Measurements from ENCODE around the gene LRRC26. TPM values are rescaled to one million over a fixed set of nuclear protein-coding genes. Genes with fewer than 3 reads are reported as not detected.

Gene LRRC26
- total RNA-seq, 1 donor from 2014 or later = not detected

DNA sequence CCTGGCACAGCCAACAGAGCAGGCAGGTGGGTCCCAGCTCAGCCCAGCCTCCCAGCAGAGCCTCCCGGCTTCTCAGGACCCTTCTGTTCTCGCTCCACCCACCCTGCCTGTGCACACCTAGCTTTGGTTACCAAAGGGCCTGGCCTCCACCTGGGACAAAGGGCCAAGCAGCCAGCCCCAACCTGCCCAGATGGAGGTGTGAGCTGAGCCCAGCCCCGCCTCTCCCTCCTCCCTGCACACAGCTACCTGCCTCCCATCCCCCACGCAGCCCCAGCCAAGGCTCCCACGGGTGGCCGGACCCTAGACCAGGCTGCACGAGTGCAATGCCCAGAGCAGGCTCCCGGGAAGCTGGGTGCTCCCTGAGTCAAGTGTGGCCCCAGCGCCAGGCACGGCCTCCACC lies 25.1 kb upstream of the LRRC26 start:
- H3K9me3 ChIP-seq = no peaks in the 10 kb centered on the region
- intact Hi-C loops (cut with DNase I) = no loop called here
- DNase-seq (no peak), ATAC-seq (no peak)
- peaks cover 34% of the 10 kb centered on the region for H3K4me1 ChIP-seq
- TF ChIP-seq, protein P1, sequence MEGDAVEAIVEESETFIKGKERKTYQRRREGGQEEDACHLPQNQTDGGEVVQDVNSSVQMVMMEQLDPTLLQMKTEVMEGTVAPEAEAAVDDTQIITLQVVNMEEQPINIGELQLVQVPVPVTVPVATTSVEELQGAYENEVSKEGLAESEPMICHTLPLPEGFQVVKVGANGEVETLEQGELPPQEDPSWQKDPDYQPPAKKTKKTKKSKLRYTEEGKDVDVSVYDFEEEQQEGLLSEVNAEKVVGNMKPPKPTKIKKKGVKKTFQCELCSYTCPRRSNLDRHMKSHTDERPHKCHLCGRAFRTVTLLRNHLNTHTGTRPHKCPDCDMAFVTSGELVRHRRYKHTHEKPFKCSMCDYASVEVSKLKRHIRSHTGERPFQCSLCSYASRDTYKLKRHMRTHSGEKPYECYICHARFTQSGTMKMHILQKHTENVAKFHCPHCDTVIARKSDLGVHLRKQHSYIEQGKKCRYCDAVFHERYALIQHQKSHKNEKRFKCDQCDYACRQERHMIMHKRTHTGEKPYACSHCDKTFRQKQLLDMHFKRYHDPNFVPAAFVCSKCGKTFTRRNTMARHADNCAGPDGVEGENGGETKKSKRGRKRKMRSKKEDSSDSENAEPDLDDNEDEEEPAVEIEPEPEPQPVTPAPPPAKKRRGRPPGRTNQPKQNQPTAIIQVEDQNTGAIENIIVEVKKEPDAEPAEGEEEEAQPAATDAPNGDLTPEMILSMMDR (IDR thresholded peaks at IDR 0.05) = no peak
- no peak overlapping the region for H3K4me3 ChIP-seq
- no peaks in the 10 kb centered on the region for H3K27me3 ChIP-seq
- H3K36me3 ChIP-seq = peaks cover 22% of the 10 kb centered on the region
- no peak overlapping the region for H3K27ac ChIP-seq

DNA sequence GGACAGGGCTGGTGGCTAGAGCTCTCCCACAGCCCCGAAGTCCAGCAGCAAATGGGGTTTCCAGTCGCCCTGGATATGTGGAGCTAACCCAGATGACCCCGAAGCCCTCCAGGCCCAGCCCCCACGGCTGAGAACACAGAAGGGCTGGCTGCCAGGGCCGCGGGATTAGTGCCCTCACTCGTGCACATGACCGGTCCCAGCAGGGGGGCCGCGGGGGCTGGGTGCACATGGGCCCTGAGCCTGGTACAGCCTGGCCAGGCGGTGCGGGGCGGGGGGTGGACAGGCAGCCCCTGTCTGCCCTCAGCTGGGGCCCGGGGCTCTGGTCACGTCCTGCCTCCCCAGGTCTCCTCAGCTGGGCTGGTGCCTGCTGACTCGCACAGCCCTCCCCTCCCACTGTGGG lies 24.5 kb upstream of the LRRC26 start:
- Histone ChIP-seq H3K27ac (no peak overlapping the region), H3K27me3 (no peaks in the 10 kb centered on the region), H3K36me3 (peaks cover 24% of the 10 kb centered on the region), H3K4me1 (peaks cover 34% of the 10 kb centered on the region), H3K9me3 (no peaks in the 10 kb centered on the region), H3K4me3 (no peak overlapping the region)
- TF ChIP-seq, protein P1 (IDR thresholded peaks at IDR 0.05) = no peak
- intact Hi-C loops (cut with DNase I) = no loop called here
- no peak for ATAC-seq
- no peak for DNase-seq

DNA sequence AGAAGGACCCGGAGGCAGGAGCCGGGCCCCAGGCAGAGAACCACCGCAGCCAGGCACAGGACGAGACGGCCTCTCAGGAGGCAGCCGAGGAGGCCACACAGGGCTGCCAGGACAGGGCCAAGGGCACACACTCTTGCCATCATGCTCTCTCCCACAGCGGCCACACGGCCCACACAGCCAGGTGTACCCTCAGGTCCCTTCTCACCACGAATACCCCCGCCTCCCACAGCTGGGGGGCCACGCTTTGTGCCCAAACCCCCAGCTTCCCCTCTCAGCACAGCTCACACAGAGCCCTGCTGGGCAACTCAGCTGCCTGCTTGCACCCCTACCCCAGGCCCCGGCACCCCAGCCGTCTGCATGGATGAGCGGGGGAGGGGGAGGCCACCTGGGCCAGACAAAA lies 23.9 kb upstream of the LRRC26 start:
- peaks cover 30% of the 10 kb centered on the region for H3K4me1 ChIP-seq
- ATAC-seq (no peak), DNase-seq (no peak)
- TF ChIP-seq, protein P1 (IDR thresholded peaks at IDR 0.05) = no peak
- no peak overlapping the region for H3K4me3 ChIP-seq
- H3K27ac ChIP-seq = no peak overlapping the region
- H3K27me3 ChIP-seq = no peaks in the 10 kb centered on the region
- H3K9me3 ChIP-seq = no peaks in the 10 kb centered on the region
- intact Hi-C loops (cut with DNase I) = no loop called here
- H3K36me3 ChIP-seq = peaks cover 24% of the 10 kb centered on the region

DNA sequence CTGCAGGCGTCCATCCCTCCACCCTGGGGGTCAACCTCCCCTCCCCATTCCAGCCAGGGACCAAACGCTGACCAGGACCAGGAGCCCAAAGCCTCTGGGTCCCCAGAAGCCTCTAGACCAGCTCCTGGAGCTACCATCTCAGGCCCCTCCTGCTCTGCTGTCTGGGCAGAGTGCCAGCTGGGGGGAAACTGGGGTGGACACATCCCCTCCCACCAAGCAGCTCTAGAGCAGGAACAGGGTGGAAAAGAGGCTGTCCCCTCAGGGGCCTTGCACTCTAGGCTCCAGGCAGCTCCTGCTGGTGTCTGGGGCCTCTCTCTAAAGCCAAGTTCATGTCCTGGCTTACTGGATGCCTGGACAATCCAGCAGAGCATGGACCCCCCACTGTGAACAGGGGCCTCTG lies 23.0 kb upstream of the LRRC26 start:
- Histone ChIP-seq H3K4me1 (peaks cover 25% of the 10 kb centered on the region), H3K27ac (no peak overlapping the region), H3K9me3 (no peaks in the 10 kb centered on the region), H3K27me3 (no peaks in the 10 kb centered on the region), H3K36me3 (peaks cover 24% of the 10 kb centered on the region), H3K4me3 (no peak overlapping the region)
- TF ChIP-seq, protein P1 (IDR thresholded peaks at IDR 0.05) = no peak
- ATAC-seq (no peak), DNase-seq (no peak)
- intact Hi-C loops (cut with DNase I) = no loop called here

DNA sequence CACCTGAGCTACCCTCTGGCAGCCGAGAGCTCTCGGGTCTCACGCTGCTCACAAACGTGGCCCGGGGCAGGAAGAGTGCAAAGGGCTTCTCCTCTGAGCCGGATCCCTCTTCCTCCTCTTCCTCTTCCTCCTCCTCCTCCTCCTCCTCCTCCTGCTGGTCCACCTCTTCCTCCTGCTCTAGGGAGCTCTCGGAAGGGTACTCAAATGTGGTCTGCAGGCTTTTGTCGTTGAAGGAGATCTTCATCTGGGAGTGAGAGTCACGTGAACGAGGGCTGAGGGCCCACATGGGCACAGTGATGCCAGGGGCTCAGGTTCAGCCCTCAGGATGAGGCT lies 22.6 kb upstream of the LRRC26 start:
- Histone ChIP-seq H3K27ac (no peak overlapping the region), H3K4me1 (peaks cover 29% of the 10 kb centered on the region)

More for the DNA sequence above, 22.6 kb upstream of the LRRC26 start:
- intact Hi-C loops (cut with DNase I) = no loop called here
- H3K36me3 ChIP-seq = peaks cover 24% of the 10 kb centered on the region
- TF ChIP-seq, protein P1 (IDR thresholded peaks at IDR 0.05) = no peak
- H3K9me3 ChIP-seq = no peaks in the 10 kb centered on the region
- no peak for DNase-seq
- no peaks in the 10 kb centered on the region for H3K27me3 ChIP-seq
- ATAC-seq = no peak
- no peak overlapping the region for H3K4me3 ChIP-seq
